Activated effector memory CD4-positive, alpha-beta T cell treated with anti-CD3 and anti-CD28 coated beads, Interleukin-2, amount 50 U/mL, for 16 hours (primary cell): ENCODE measurements around the gene OTP.
"Not testable (repeated sequence)": the region's sequence is repeated elsewhere in the genome, so short reads cannot be mapped to it uniquely, and the experiment has no call there.

Experiments used
- DNase-seq: peaks from one replicate; pipeline ENCODE4 v3.0.0-alpha.2; 2020

Gene OTP

GRCh38 chr5:77638763-77639671 lies 504 bp upstream of the OTP start:
- no peak for DNase-seq

GRCh38 chr5:77637170-77637997 lies 1.1 kb downstream of the OTP start:
- no peak for DNase-seq

- DNase-seq: no peak
These were observed 1.8 kb downstream of the OTP start for GRCh38 chr5:77636641-77637169.

- no peak for DNase-seq
These were observed 2.4 kb downstream of the OTP start for GRCh38 chr5:77635917-77636640.

GRCh38 chr5:77635067-77635916 lies 3.2 kb downstream of the OTP start:
- no peak for DNase-seq

- no peak for DNase-seq
These were observed 4.8 kb downstream of the OTP start for GRCh38 chr5:77633709-77634108.

- no peak for DNase-seq
These were observed 5.3 kb downstream of the OTP start for GRCh38 chr5:77633207-77633675.

GRCh38 chr5:77632526-77633206 lies 5.8 kb downstream of the OTP start:
- DNase-seq: no peak

- DNase-seq: peak; percentile 74
These were observed 8.3 kb downstream of the OTP start for GRCh38 chr5:77630114-77630680.

- no peak for DNase-seq
These were observed 8.9 kb downstream of the OTP start for GRCh38 chr5:77629509-77630113.

GRCh38 chr5:77628840-77629508 lies 9.5 kb downstream of the OTP start:
- no peak for DNase-seq

GRCh38 chr5:77627869-77628674 lies 10.4 kb downstream of the OTP start:
- DNase-seq: no peak

GRCh38 chr5:77623203-77623740 lies 15.2 kb downstream of the OTP start:
- DNase-seq: no peak

GRCh38 chr5:77621440-77621839 lies 17.1 kb downstream of the OTP start:
- no peak for DNase-seq

GRCh38 chr5:77620405-77620804 lies 18.1 kb downstream of the OTP start:
- no peak for DNase-seq

GRCh38 chr5:77616920-77617319 lies 21.6 kb downstream of the OTP start:
- DNase-seq: no peak

- DNase-seq: not testable (repeated sequence)
These were observed 29.6 kb downstream of the OTP start for GRCh38 chr5:77608927-77609326.

GRCh38 chr5:77607324-77607723 lies 31.2 kb downstream of the OTP start:
- no peak for DNase-seq

GRCh38 chr5:77606279-77606678 lies 32.2 kb downstream of the OTP start:
- no peak for DNase-seq
